ENCODE measurements around the gene TWIST2.

The TWIST2 gene

DNA sequence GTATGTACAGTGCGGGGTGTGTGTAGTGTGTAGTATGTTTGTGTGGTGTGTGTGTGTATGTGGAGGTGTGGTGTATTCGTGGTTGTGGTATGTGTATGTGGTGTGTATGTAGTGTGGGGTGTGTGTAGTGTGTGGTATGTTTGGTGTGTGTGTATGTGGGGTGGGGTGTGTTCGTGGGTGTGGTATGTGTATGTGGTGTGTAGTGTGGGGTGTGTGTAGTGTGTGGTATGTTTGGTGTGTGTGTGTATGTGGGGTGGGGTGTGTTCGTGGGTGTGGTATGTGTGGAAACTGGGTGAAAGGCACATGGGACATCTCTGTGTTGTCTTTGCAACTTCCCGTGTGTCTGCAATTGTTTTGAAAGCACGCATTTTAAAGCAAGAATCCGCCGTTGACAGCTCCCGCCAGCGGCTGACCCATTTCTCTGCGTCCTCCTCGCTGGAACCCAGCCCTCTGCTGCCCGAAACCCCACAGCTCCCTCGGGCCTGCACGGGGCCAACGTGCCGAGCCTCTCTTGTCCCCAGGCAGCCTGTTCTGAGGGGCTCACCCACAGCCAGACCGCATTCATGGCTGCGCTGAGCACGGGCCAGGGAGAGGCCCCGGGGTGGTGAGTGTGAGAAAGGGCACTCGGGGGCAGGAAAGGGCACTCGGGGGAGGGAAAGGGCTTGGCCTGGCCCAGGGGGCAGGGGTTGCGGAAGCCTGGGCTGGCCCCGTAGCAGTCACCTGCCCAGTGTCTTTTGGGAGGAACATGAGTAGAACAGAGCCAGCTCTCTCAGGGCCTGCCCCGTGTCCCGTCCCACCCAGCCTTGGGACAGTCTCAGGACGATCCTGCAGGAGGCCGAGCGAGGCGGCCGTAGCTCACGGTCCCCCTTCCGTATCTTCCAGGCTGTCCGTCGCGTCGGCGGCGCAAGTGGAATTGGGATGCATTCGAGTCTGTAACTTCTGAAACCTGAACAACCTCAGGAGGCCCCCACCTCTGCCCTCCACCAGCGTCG, 61.4 kb downstream of the TWIST2 start:
- no peak for DNase-seq

DNA sequence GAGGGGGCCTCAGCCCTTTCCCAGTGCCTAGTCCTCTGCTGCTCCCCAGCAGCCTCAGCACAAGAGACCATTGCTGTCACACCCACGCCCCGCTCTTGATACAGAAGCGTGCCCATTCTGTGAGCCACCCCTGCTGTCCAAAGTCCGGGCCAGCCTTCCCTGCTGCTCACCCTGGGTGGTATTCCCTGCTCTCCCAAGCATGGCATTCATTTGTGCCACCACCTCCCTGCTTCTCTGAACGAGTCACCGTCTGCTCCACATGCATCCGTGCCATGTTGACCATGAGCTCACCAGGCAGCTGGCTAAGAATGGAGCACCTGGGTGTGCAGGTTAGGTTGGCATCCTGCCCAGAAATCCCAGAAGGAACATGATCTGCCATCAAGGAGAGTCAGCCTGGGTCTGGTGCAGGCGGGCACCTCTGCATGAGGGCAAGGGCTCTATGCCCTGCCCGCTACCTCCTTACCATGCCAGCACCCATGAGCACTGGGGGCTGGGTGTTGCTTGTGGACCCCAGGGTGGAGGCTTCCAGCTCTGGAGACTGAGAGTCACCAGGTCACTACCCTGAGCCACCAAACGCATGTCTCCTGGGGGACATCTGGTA, 63.0 kb downstream of the TWIST2 start:
- DNase-seq = no peak

DNA sequence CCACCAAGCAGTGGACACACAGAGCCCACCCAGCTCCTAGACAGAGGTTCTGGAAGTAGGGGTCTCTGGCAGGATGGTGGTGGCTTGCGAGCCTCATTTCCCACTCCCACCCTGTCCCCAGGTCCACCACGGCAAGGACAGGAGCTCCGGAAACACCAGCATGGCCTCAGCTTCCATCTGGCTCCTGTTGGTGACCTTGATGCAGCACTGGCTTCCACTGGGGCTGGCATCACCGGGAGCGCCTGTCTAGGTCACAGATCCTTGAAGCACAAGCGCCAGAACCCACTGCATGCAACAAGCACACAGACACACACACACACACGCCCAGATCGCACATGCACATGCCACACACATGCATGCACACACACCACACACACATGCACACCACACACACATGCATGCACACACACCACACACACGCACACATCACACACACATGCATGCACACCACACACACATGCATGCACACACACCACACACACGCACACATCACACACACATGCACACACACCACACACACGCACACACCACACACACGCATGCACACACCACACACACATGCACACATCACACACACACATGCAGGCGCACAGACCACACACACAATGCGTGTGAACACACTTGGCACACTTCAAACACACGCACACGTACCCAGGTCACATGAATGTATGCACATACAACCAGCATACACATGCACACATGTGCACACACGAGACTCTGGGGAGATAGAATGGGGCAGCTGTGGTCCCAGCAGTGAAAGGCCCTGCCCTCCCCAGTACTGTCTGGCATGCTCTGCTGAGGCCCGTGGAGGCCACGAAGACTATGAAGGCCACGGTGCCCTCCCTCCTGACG, 63.7 kb downstream of the TWIST2 start:
- no peak for DNase-seq

DNA sequence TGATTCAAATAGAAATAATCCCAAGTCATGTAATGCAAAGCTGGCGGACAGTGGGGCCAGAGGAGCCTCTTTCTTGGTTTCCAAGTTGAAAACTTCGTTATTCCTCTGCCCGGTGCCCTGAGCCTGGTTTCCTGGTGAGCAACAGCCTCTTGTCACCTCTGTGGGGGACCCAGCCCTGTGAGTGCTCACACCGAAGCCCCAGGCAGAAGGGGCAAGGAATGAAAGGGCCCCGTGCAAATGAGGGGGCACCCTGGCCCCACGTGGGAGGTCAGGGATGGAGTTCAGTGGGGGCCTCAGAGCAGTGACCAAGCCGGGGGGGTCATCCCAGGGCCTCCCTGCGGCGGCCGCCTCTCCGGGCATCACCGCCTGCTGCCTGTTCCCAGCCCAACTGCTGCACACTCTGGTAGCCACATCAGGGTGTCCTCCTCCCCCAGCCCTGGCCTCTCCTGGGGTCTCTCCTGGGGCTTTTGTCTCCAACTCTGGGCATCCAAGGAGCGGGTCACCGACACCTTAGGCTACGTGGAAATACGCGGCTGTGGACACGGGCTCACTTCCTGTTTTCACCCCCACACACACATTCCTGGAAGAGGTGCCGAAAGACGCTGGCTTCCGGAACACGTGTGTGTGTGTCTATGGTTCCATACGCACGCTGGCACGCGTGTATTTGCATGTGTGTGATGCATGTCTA, 64.5 kb downstream of the TWIST2 start:
- no peak for DNase-seq

DNA sequence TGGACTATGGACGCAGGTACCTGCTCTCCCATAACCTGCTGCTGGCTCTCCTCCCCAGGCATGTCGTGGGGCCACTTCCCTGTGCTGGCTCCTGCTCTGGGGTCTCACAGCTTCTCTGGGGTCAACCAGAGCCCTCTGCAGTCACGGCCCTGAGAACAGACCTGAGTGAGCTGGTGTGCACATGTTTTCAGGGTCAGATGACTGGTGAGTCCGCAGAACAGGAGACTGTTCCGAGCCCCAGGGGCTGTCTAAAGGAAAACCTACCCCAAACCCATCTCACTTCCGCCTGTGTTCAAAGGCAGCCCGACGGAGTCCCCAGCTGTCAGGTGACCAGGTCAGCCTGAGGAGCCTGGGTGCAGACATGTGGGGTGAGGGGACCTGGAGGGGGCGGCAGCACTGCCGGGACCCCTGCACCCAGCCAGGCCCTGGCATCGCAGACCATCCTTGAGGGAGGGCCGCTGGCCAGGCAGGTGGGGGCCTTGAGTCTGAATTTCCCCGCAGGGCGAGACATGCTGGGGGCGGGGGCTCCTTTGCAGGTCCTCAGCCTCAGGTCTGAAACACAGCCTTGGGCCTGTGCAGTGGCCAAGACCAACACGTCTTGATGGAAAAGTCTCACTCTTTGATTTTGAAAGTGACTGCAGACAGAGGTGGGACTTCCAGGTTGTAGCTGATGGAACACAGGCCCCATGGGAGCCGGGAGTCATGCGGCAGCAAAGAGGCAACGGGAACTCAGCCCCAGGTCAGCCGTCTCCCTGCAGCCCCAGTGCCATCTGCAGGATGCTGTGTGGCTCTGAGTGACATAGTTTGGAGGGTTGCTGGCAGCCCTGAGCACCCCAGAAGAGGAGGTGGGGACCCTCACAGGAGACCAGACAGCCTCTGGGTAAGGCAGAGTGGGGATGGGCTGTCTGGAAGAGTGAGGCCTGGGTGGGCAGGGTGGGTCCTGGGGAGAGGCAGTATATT, 65.3 kb downstream of the TWIST2 start:
- no peak for DNase-seq

DNA sequence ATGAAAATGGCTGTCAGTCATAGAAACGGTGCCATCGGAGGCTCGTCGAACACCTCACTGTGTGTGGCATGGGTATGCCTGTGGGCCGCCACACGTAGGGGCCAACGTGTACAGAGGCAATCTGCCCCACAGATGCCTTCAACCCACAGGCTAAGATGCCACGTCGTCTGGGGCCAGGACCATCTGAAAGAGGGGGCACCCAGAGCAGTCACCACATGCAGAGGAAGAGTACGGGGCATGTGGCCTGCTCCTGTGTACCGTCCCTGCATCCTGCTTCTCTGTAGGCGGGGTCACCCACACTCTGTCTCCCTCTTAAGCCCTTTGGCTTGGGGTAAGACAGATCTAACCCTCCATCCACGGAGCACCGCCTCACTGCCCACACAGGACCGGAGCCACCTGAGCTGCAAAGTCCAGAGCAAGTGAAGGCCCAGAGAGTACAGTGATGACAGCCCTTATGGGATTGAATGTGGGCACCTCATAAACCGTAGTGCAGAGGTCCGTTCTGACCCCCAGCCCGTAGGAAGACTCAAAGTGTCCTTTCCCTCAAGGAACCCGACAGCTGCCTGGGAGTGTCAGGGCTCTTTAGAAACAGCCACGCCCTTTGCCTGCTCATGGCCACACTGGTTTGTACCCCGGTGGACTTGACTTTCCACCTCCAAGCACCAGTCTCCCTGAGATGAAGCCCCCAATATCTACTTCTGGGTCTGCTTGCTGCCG, 66.2 kb downstream of the TWIST2 start:
- DNase-seq = no peak

DNA sequence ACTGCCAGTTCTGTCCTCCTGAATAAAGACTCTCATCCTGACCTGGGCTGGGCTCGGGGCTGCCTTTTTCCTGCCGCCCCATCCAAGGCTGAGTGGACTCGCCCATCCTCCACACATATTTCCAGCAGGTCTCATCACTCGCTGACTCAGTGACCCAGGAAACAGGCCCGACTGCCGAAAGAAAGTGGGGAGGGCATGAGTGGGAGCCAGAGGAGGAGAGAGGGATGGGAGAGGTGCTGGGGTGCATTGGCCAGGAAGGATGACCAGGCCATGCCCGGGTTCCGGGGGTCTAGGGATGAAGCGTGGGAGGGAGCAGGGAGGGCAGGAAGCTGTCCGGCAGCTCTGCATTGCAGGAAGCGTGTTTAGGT, 66.7 kb downstream of the TWIST2 start:
- no peak for DNase-seq

DNA sequence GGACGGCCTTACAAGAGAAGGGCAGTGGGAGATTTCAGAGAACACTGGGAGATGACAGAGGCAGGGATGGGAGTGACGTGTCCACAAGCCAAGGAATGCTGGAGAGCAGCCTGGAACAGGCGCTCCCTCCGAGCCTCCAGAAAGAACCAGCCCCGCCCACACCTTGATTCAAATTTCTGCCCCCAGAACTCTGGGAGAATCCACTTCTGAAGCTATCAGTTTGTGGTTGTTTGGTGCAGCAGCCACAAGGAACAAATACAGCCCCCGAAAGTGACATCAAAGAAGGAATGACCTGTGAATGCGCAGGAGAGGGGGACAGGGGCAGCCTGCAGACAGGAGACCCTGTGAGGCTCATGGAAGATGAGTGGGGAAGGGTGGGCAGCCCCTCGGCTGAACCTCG, 67.3 kb downstream of the TWIST2 start:
- no peak for DNase-seq

DNA sequence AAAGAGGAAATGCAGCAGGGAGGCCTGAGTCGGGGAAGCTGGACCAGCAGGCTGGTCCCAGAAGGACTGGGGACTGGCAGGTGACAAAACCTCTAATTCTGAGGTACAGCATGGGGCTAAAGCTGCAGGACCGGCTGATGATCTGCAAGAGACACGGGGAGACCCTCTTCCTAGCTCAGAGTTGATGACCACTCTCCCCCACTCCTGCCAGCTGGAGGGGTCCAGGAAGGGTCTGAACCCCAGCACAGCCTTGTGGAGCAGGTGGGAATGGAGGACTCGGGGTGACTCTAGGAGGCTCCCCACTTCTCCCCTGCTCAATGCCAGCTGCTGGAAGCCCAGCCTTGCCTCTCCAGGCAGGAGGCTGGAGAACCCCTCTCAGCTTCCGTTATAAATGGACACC, 67.7 kb downstream of the TWIST2 start:
- DNase-seq = no peak

DNA sequence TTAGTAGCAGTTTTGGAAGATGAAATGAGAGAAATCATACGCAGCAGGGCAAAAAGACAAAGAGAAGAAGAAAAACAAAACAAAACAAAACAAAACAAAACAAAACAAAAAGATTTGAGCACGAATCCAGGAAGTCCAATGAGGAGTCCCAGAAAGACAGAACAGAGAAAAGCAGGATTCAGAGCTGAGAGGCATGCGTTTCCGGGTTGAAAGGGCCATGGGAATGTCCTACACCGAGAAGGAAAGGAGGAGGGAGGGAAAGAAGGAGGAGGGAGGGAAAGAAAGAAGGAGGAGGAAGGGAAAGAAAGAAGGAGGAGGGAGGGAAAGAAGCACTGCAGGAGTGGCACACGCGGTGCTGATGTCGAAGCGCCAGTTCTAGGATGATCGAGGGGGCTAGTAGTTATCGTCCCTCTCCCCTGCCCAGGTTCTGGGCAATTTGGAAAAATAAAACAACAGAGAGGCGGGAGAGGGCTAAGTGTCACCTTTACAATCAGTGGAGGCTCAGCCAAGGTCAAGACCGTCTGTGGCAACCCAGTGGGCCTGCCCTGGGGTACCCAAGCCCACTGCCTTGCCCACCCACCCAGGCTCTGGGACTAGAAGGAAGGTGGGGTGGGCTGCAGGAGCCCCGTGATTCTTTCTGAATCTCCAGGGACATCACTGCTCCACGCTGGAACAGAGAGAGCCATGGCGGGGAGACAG, 68.4 kb downstream of the TWIST2 start:
- DNase-seq = no peak

DNA sequence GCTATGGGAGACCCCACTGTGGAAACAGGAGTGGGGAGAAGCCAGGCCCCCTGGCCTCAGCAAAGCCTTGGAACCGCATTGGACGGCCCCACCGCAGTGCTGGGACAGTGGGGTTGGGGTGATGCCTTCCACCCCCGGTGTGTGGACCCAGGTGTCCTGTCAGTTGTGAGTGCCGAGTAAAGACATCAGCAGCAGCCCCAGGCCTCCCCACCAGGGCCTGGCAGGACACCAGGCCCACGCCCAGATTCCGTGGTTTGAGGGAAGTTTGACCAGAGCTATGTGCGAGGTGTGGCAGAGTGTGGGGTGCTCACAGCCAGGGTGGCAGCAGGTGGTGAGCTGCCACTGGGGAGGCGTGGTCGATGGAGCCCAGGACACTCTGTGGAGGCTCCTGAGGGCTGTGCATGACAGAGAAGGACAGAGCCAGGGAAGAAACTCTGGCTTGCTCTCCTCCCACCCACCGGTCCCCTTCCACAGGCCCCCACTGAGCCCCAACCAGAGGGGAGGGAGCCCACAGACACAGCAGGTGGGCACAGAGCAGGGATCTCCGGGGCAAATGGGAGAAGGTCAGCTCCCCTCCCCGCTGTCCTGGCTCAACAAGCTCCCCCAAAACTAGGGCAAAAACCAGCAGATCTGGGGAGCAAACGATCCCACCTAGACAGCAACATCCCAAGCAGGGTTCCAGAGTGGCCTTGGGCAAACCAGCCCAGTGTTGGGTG, 69.1 kb downstream of the TWIST2 start:
- DNase-seq = no peak

DNA sequence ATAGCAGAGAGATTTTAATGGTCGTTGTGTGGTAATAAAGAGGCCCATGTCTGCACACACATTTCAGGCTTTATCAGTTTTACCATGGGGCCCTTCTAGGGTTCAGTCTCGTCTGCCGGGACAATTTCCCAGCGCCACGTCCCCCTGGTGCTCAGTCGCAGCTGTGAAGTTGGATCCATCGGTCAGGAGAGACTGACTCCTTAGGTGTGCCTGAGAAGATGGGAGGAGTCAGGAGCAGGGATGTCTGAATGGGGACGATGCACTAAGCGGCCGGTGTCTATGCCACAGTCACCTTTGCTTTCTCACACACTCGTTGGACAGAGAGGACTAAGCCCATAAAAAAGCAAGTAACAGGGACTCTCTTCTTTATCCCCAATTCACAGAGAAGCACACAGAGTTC, 71.4 kb downstream of the TWIST2 start:
- no peak for DNase-seq

DNA sequence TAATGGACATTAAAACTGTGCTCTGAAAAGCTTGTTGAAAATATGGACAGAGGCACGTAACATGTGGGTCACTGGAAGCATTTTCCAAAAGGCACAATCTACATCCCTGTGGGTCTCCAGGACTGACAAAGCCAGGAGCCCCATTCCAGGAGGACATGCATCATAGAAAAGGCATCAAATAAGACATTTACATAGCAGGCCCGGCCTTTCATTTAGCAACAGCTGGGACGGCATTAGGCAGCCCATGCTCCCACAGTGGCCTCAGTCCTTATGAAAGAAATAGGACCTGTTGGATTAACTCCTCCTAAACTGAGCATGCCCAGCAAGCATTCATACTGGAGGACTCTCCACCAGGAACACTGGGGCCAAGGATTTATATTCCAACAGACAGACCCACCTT, 72.2 kb downstream of the TWIST2 start:
- no peak for DNase-seq

DNA sequence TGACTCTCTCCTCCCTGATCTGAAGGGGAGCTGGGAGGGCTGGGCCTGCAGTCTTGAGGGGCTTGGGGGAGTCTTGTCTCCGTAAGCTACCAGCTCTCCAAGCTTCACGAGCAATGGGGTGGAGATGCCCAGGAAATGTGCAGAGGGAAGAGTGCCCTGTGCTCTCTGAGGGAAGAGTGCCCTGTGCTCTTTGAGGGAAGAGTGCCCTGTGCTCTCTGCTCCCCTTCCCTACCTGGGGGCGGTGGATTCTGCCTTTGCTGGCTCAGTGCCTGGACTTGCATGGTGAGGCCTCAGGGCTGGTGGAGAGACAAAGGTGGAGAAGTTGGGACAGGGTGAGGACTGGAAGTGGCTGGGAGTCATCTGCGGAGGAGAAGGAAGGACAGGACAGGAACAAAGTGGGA, 72.7 kb downstream of the TWIST2 start:
- no peak for DNase-seq

DNA sequence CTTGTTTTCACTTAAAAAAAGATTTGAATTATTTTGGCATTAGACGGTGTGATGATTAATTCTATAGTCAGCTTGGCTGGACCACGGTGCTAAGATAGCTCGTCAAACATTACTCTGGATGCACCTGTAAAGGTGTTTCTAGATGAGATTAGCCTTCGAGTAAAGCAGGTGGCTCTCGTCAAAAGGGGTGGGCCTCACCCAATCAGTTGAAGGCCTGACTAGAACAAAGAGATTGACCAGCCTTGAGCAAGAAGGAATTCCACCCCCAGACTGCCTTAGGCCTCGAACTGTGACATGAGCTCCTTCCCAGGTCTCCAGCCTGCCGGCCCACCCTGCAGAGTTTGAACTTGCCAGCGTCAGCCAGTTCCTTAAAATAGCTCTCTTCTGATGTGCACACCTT, 73.4 kb downstream of the TWIST2 start:
- DNase-seq = no peak

DNA sequence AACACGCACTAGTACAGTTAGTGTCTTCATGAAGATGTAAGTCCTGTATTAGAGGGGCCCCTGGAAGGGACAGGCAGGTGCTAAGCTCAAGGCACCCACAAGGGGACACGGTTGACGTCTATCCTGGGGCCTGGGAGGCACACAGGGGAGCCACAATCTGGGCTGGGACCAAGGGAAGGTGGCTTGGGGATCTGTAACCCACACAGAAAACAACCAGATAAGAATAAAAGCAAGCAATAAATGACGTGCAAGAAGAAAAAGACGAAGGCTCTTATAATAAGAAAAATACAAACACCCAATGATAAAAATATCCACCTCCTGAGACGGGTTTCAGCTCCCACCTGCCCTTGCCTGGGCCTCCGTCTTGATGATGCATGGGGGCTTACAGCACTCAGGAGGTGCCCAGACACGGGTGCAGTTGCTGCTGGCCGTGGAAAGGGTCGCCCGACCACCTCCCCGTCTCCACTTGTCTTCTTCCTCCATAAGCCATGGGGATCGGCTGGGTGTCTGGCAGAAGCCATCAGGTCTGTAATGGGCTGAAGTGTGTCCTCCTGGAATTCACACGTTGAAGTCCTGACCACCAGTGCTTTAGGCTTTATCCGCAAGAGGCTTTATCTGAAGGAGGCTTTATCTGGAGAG, 73.9 kb downstream of the TWIST2 start:
- DNase-seq = no peak

DNA sequence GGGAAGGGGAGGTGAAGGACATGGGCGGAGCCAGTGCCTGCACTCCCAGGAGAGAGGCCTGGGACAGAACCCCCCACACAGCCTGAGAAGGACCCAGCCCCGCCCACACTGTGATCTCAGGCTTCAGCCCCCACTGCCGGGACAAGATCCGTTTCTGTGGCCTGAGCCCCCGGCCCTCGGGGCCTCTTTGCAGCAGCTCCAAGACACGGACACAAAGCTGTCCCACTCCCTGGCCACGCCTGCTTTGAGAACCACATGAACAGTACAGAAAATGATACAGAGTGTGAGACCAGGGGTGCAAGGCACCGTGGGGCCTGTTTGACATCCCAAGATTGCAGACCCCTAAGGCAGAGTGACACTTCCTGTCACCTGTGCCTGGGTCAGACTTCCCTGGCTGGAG, 74.5 kb downstream of the TWIST2 start:
- DNase-seq = no peak

DNA sequence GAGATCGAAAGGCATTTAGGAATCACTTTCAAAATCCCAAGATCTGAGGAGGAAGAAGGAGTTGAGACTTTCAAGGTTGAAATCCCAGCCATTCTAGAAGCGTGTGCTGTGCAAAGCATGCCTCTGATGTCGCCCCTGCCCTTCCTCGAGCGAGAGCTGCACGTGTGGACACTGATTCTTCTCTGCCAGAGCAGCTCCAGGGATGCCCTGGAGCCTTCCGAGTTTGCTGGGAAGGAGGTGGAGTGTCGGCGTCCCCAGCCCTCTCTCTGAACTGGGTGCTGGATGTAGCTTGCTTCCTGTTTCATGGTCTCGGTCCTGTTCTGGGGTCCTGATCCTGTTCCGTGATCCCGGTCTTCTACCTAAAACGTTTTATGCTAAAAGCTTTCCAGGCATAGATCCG, 76.1 kb downstream of the TWIST2 start:
- DNase-seq = no peak

DNA sequence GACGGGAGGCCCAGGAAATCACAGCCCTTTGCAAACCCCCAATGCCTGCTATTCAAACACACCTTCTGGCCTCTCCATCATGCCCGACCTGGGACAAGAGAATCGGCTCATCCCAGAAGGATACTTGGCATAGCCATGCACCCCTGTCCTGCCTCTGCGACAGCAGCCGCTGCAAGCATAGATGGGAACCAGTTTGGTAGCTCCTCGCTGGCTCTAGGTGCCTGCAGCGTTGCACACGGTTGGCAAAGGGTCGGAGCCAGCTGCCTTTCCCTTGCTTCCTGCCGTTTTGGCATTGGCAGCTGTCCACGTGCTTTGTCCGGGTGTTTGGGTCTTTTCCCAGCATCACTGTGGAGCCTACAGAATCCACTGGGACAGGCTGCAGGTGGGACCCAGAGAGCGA, 76.9 kb downstream of the TWIST2 start:
- no peak for DNase-seq

All from NCI-H2227 treated with DMSO at 0.1 percent for 48 hours (cell line).